ENCODE data around the gene BBOX1. TPM values are rescaled to one million over a fixed set of nuclear protein-coding genes. Genes with fewer than 3 reads are reported as not detected.

BBOX1 gene
- total RNA-seq, 1 donor from 2014 or later = not detected

GRCh38 chr11:27052668-27053067 is 12.1 kb downstream of the BBOX1 start:
- no peak for TF ChIP-seq CTCF (IDR thresholded peaks at IDR 0.05)
- DNase-seq = no peak
- Histone ChIP-seq H3K27ac (no peak overlapping the region), H3K36me3 (no peaks in the 10 kb centered on the region), H3K9me3 (no peaks in the 10 kb centered on the region), H3K4me1 (no peaks in the 10 kb centered on the region), H3K27me3 (no peaks in the 10 kb centered on the region), H3K4me3 (no peak overlapping the region)
- intact Hi-C loops (cut with DNase I) = no loop called here
- ATAC-seq = no peak

GRCh38 chr11:27055065-27055682 is 14.6 kb downstream of the BBOX1 start:
- Histone ChIP-seq H3K27me3 (no peaks in the 10 kb centered on the region), H3K36me3 (no peaks in the 10 kb centered on the region), H3K9me3 (no peaks in the 10 kb centered on the region), H3K4me3 (no peak overlapping the region), H3K27ac (no peak overlapping the region), H3K4me1 (no peaks in the 10 kb centered on the region)
- ATAC-seq = no peak
- DNase-seq = no peak
- intact Hi-C loops (cut with DNase I) = no loop called here
- no peak for TF ChIP-seq CTCF (IDR thresholded peaks at IDR 0.05)

- Histone ChIP-seq H3K4me1 (no peaks in the 10 kb centered on the region), H3K27ac (no peak overlapping the region), H3K9me3 (no peaks in the 10 kb centered on the region), H3K27me3 (no peaks in the 10 kb centered on the region), H3K4me3 (no peak overlapping the region), H3K36me3 (no peaks in the 10 kb centered on the region)
- ATAC-seq (no peak), DNase-seq (no peak)
- intact Hi-C loops (cut with DNase I) = no loop called here
- no peak for TF ChIP-seq CTCF (IDR thresholded peaks at IDR 0.05)
Measured at GRCh38 chr11:27057091-27057780, 16.6 kb downstream of the BBOX1 start.

- no peak for DNase-seq
- Histone ChIP-seq H3K27ac (no peak overlapping the region), H3K4me1 (no peaks in the 10 kb centered on the region), H3K4me3 (no peak overlapping the region), H3K36me3 (no peaks in the 10 kb centered on the region), H3K27me3 (no peaks in the 10 kb centered on the region), H3K9me3 (no peaks in the 10 kb centered on the region)
- no peak for TF ChIP-seq CTCF (IDR thresholded peaks at IDR 0.05)
- intact Hi-C loops (cut with DNase I) = no loop called here
- ATAC-seq = no peak
Measured at GRCh38 chr11:27058456-27058855, 17.8 kb downstream of the BBOX1 start.

- no peaks in the 10 kb centered on the region for H3K4me1 ChIP-seq
- H3K27ac ChIP-seq = no peak overlapping the region
- H3K36me3 ChIP-seq = no peaks in the 10 kb centered on the region
- no peaks in the 10 kb centered on the region for H3K9me3 ChIP-seq
- H3K27me3 ChIP-seq = no peaks in the 10 kb centered on the region
- DNase-seq = no peak
- intact Hi-C loops (cut with DNase I) = no loop called here
- no peak overlapping the region for H3K4me3 ChIP-seq
- ATAC-seq = no peak
- TF ChIP-seq CTCF (IDR thresholded peaks at IDR 0.05) = no peak
Measured at GRCh38 chr11:27059431-27059830, 18.8 kb downstream of the BBOX1 start.
